ENCODE data around the gene STRIT1.
A peak's percentile ranks its signal among the peaks of the same experiment; 100 is the strongest.

The STRIT1 gene

GRCh38 chr3:155293516-155293915, at the start of gene STRIT1:
STRIT1 (minus strand) TSS chr3:155293683.
- no peak for DNase-seq (ENCODE audit: low read depth, low spot score)

GRCh38 chr3:155342344-155342743, 48.9 kb upstream of the STRIT1 start:
- no peak for DNase-seq (ENCODE audit: low read depth, low spot score)

GRCh38 chr3:155339052-155339451, 45.6 kb upstream of the STRIT1 start:
- DNase-seq (ENCODE audit: low read depth, low spot score): no peak

GRCh38 chr3:155335724-155336354, 42.4 kb upstream of the STRIT1 start:
- DNase-seq (ENCODE audit: low read depth, low spot score): no peak

GRCh38 chr3:155334914-155335723, 41.6 kb upstream of the STRIT1 start:
- DNase-seq (ENCODE audit: low read depth, low spot score): no peak

GRCh38 chr3:155334215-155334913, 40.9 kb upstream of the STRIT1 start:
- no peak for DNase-seq (ENCODE audit: low read depth, low spot score)

GRCh38 chr3:155332716-155333115, 39.2 kb upstream of the STRIT1 start:
- no peak for DNase-seq (ENCODE audit: low read depth, low spot score)

GRCh38 chr3:155331078-155331477, 37.6 kb upstream of the STRIT1 start:
- DNase-seq (ENCODE audit: low read depth, low spot score): no peak

GRCh38 chr3:155330370-155330769, 36.9 kb upstream of the STRIT1 start:
- DNase-seq (ENCODE audit: low read depth, low spot score): no peak

- DNase-seq (ENCODE audit: low read depth, low spot score): no peak
These were observed 36.1 kb upstream of the STRIT1 start for GRCh38 chr3:155329513-155330048.

- no peak for DNase-seq (ENCODE audit: low read depth, low spot score)
These were observed 34.4 kb upstream of the STRIT1 start for GRCh38 chr3:155327871-155328270.

- DNase-seq (ENCODE audit: low read depth, low spot score): no peak
These were observed 33.9 kb upstream of the STRIT1 start for GRCh38 chr3:155327430-155327829.

GRCh38 chr3:155326901-155327300, 33.4 kb upstream of the STRIT1 start:
- no peak for DNase-seq (ENCODE audit: low read depth, low spot score)

GRCh38 chr3:155326244-155326643, 32.8 kb upstream of the STRIT1 start:
- DNase-seq (ENCODE audit: low read depth, low spot score): no peak

- DNase-seq (ENCODE audit: low read depth, low spot score): no peak
These were observed 31.9 kb upstream of the STRIT1 start for GRCh38 chr3:155325263-155325835.

GRCh38 chr3:155323063-155323666, 29.7 kb upstream of the STRIT1 start:
- DNase-seq (ENCODE audit: low read depth, low spot score): peak; percentile 76

- DNase-seq (ENCODE audit: low read depth, low spot score): no peak
These were observed 27.9 kb upstream of the STRIT1 start for GRCh38 chr3:155321418-155321817.

GRCh38 chr3:155320934-155321333, 27.5 kb upstream of the STRIT1 start:
- DNase-seq (ENCODE audit: low read depth, low spot score): no peak

GRCh38 chr3:155318740-155319139, 25.3 kb upstream of the STRIT1 start:
- DNase-seq (ENCODE audit: low read depth, low spot score): no peak

- no peak for DNase-seq (ENCODE audit: low read depth, low spot score)
These were observed 23.7 kb upstream of the STRIT1 start for GRCh38 chr3:155317211-155317610.

GRCh38 chr3:155316426-155316825, 22.9 kb upstream of the STRIT1 start:
- no peak for DNase-seq (ENCODE audit: low read depth, low spot score)

- no peak for DNase-seq (ENCODE audit: low read depth, low spot score)
These were observed 20.4 kb upstream of the STRIT1 start for GRCh38 chr3:155313916-155314315.

Measured in smooth muscle cell of the brain vasculature (primary cell).